Measurements from ENCODE around the gene PCDH19. TPM values are rescaled to one million over a fixed set of nuclear protein-coding genes. Genes with fewer than 3 reads are reported as not detected.

PCDH19 gene
- total RNA-seq, 1 donor: under 0.01 TPM

DNA sequence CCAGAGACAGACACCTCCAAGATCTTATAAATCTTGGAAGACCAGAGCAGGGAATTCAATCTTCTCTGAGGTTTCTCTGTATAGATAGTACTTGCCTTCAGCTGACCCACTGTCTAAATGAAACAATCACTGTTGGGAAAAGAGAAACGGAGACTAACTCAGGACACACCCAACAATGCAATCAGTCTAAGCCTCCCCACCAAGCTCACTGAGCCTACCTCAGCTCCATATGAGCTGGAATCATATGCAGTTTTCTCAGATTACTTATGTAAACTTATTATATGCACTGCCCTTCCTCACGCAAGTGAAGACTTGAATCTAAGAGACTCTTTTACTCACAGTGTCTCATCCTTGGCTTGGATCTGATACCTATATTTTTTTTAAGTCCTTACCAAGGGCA lies 110.5 kb downstream of the PCDH19 start:
- DNase-seq (ENCODE audit: low read depth in 2 of 3, low spot score in 2 of 3): no peak

- DNase-seq (ENCODE audit: low read depth in 2 of 3, low spot score in 2 of 3): no peak
Observed at GRCh38 chrX:100297728-100298127, 112.3 kb downstream of the PCDH19 start.

- no peak for DNase-seq (ENCODE audit: low read depth in 2 of 3, low spot score in 2 of 3)
Observed at GRCh38 chrX:100296183-100296753, 113.8 kb downstream of the PCDH19 start.

DNA sequence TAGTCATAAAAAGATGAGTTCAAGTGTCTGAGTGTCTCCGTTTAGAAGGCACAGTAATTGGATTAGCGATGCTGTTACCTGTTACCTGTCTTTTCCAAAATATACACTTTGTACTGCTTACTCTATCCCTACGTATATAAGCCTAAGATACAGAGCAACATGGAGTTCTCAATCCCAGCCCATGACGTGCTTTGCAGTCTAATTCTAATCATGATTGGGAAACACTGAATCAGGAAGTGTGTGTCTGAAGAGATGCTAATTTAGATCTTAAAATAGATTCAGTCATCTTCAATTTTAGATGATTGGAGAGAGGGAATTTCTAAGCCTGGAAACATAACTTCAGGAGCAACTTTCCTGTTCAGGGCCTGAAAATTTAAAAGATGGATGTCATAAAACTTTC lies 115.1 kb downstream of the PCDH19 start:
- no peak for DNase-seq (ENCODE audit: low read depth in 2 of 3, low spot score in 2 of 3)

GRCh38 chrX:100289066-100289558 lies 121.0 kb downstream of the PCDH19 start:
- DNase-seq (ENCODE audit: low read depth in 2 of 3, low spot score in 2 of 3): no peak

GRCh38 chrX:100277231-100277630 lies 132.8 kb downstream of the PCDH19 start:
- DNase-seq (ENCODE audit: low read depth in 2 of 3, low spot score in 2 of 3): no peak

- DNase-seq (ENCODE audit: low read depth in 2 of 3, low spot score in 2 of 3): no peak
Observed at GRCh38 chrX:100274916-100275315, 135.2 kb downstream of the PCDH19 start.

- no peak for DNase-seq (ENCODE audit: low read depth in 2 of 3, low spot score in 2 of 3)
Observed at GRCh38 chrX:100265179-100265578, 144.9 kb downstream of the PCDH19 start.

- DNase-seq (ENCODE audit: low read depth in 2 of 3, low spot score in 2 of 3): no peak
Observed at GRCh38 chrX:100264200-100264599, 145.9 kb downstream of the PCDH19 start.

GRCh38 chrX:100263650-100264049 lies 146.4 kb downstream of the PCDH19 start:
- DNase-seq (ENCODE audit: low read depth in 2 of 3, low spot score in 2 of 3): no peak

GRCh38 chrX:100248885-100249493 lies 161.1 kb downstream of the PCDH19 start:
- DNase-seq (ENCODE audit: low read depth in 2 of 3, low spot score in 2 of 3): no peak

GRCh38 chrX:100247826-100248225 lies 162.2 kb downstream of the PCDH19 start:
- DNase-seq (ENCODE audit: low read depth in 2 of 3, low spot score in 2 of 3): no peak

DNA sequence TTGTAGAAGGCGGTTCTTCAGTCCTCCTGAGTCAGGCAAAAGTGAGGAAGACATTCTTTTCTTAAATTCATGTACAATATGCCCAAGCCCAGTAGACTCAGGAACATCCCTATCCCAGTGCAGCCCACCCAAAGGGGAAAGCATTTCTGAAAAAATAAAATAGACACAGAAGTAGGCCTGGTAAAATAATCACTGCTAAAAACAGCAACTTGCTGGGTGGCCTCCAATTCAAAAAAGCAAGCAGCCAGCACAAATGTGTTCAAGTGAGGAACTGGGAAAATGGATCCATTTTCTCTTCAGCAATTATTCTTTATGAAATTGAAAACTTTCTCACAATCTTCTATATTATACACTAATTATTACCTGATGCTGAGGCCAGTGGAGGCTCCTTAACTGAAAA lies 165.4 kb downstream of the PCDH19 start:
- DNase-seq (ENCODE audit: low read depth in 2 of 3, low spot score in 2 of 3): no peak

Other genes starting within 250 kb of the PCDH19 start
- gene TNMD, start 174.7 kb upstream of the PCDH19 start, total RNA-seq: not detected
- gene TSPAN6, start 226.5 kb upstream of the PCDH19 start, total RNA-seq: 1.1 TPM
- not detected for gene SRPX2, start 233.9 kb upstream of the PCDH19 start, total RNA-seq

Measured in hematopoietic multipotent progenitor cell (in vitro differentiated cells).